H1 (cell line): ENCODE measurements around the gene GRHL3. TPM values are rescaled to one million over a fixed set of nuclear protein-coding genes. Genes with fewer than 3 reads are reported as not detected.

Experiments
- CHD7 ChIP-seq: fragments of 300-600 bp; sonication (generic); IDR thresholded peaks from 2 replicates; pipeline ENCODE4 v1.7.1; 2012; ENCODE audit warnings: low read length, moderate library complexity, mild to moderate bottlenecking, inconsistent platforms; ENCODE audit not compliant: insufficient replicate concordance
- EP300 ChIP-seq, 2 experiments: IDR thresholded peaks; 1 replicate in 1 of 2; 2 replicates in 1 of 2; pipeline ENCODE4 v1.6.1; 2011 to 2012; ENCODE audit warnings: low read depth in 2 of 2, low read length in 2 of 2, mild to moderate bottlenecking in 2 of 2, borderline replicate concordance in 1 of 2, inconsistent platforms in 1 of 2, moderate library complexity in 1 of 2
- GABPA ChIP-seq: IDR thresholded peaks from 2 replicates; pipeline ENCODE4 v1.6.1; 2011; ENCODE audit warnings: mild to moderate bottlenecking, low read length, moderate library complexity, borderline replicate concordance; ENCODE audit not compliant: insufficient read depth
- MAFK ChIP-seq: IDR thresholded peaks from 2 replicates; pipeline ENCODE4 v1.6.1; 2012; ENCODE audit warnings: low read depth, mild to moderate bottlenecking, improper control_type of control experiment, low read length
- PHF8 ChIP-seq: fragments of 200-600 bp; sonication (generic); conservative IDR thresholded peaks from 2 replicates; pipeline ENCODE4 v1.7.1; 2012; ENCODE audit warnings: low read depth, mild to moderate bottlenecking, inconsistent platforms, low read length, moderate library complexity
- POLR2A ChIP-seq, 2 experiments: IDR thresholded peaks; 1 replicate in 1 of 2; 2 replicates in 1 of 2; pipeline ENCODE4 v1.6.1; 2011; ENCODE audit warnings: low read depth in 2 of 2, low read length in 2 of 2, mild to moderate bottlenecking in 2 of 2; ENCODE audit errors: control extremely low read depth in 1 of 2
- SP2 ChIP-seq: IDR thresholded peaks from 2 replicates; pipeline ENCODE4 v1.6.1; 2012; ENCODE audit warnings: mild to moderate bottlenecking, low read length, inconsistent platforms
- TBP ChIP-seq: IDR thresholded peaks from 2 replicates; pipeline ENCODE4 v1.6.1; 2011; ENCODE audit warnings: low read depth, low read length, improper control_type of control experiment
- TEAD4 ChIP-seq: IDR thresholded peaks from 2 replicates; pipeline ENCODE4 v1.6.1; 2012; ENCODE audit warnings: low read depth, low read length, inconsistent platforms, mixed read lengths
- polyA plus RNA-seq, 7 experiments: library from polyadenylated mRNA; depleted of rRNA in 3 of 7; stranded (reverse) in 5 of 7; unstranded in 2 of 7; fragments of >200 nt in 5 of 7; fragments of 200-250 nt in 2 of 7; gene quantifications; 1 replicate in 5 of 7; 2 replicates in 1 of 7; 4 replicates in 1 of 7; pipeline versions ENCODE4 v1.2.1 to v1.2.3, GENCODE V29; 2011 to 2013; ENCODE audit warnings: missing spikeins in 2 of 7, mixed read lengths in 2 of 7
- total RNA-seq: library from RNA; stranded (reverse); fragmentation: NEBNext Ultra II Directional; extraction: Animal tissue kit (Norgen Biotek cat#: 25700); gene quantifications from 2 replicates; pipeline ENCODE4 v1.2.1, GENCODE V29; 2021
- TF ChIP-seq, protein P1 (sequence below): IDR thresholded peaks from 2 replicates; pipeline ENCODE4 v1.6.1; 2012; ENCODE audit warnings: inconsistent platforms

Gene GRHL3
- total and polyA plus RNA-seq, 2 of the 8 experiments (the other 6 are each of a cell fraction or from before 2014, with no cell fraction given), result 0.80 to 1.8 TPM

DNA sequence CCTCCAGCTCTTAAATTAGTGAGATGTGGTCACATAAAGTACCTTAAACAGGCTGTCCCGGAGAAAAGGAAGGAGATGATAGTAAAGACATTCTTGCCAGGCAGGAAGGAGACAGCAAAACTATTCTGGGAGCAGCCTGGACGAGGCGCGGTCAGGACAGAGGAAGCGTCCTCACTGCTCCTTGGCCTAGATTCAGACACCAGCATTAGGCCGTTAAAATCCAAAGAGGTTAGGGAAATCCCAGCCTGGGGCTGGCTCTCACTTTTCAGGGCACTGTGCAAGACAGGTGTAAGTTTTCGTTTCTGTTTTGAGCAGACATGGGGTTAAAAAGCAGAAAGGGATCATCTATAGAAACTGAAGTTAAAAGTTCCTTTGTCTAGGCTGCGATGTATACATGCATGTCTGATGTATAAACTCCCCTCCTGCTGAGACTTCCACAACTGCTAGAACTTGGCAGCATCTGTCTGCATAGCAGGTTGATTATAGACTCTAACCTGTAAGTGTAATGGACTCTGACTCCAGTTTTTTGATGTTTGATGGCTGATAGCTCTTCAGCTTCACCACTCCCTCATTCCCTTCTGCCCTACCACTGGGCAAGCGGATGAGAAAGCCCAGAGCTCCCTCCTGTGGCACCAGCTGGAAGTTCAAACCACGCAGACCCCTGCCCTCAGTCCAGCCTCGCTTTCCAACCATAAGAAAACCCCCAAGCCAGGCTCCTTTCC, 72.9 kb downstream of the GRHL3 start (continued):
- TF ChIP-seq CHD7, result no peak
- no peak for TF ChIP-seq MAFK
- no peak for TF ChIP-seq GABPA
- TF ChIP-seq, protein P1, sequence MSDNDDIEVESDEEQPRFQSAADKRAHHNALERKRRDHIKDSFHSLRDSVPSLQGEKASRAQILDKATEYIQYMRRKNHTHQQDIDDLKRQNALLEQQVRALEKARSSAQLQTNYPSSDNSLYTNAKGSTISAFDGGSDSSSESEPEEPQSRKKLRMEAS, result no peak; the same call in 1 of the 2 replicates
- TF ChIP-seq TBP, result peak; percentile 37; the same call in 1 of the 2 replicates
- no peak for TF ChIP-seq TEAD4
- no peak for TF ChIP-seq SP2
- TF ChIP-seq PHF8, result no peak
- no peak for TF ChIP-seq EP300 (IDR thresholded peaks at IDR 0.05; ENCODE audit: borderline replicate concordance in 1 of 2, low read depth in 2 of 2, low read length in 2 of 2)
- TF ChIP-seq POLR2A (IDR thresholded peaks at IDR 0.05; ENCODE audit: control extremely low read depth in 1 of 2, low read depth in 2 of 2, low read length in 2 of 2), result no peak
